ENCODE measurements around the gene TBCD.

TBCD gene

GRCh38 chr17:82748756-82749155 is 3.1 kb upstream of the TBCD start:
- Histone ChIP-seq H3K9me2 (replicated peaks; ENCODE audit: insufficient read depth, low read length) (no peaks in the 10 kb centered on the region), H3K27ac (ENCODE audit: low read depth, low read length) (no peak overlapping the region), H3F3A (ENCODE audit: insufficient read depth) (0 out of 2 replicates have a peak, but pooled peaks cover 4% of the 10 kb centered on the region), H3K4me3 (ENCODE audit: insufficient read depth, low read length, poor library complexity, severe bottlenecking) (no peak overlapping the region), H4K20me1 (ENCODE audit: low read depth, low read length) (no peaks in the 10 kb centered on the region), H3K36me3 (ENCODE audit: low read length) (no peaks in the 10 kb centered on the region), H3K4me2 (ENCODE audit: low read depth, low read length, poor library complexity, severe bottlenecking) (no peak overlapping the region), H3K9me3 (ENCODE audit: insufficient read depth, low read length) (no peaks in the 10 kb centered on the region), H3K79me2 (ENCODE audit: insufficient read depth, low read length) (peaks cover 14% of the 10 kb centered on the region), H2AFZ (ENCODE audit: low read depth, low read length, severe bottlenecking) (no peak overlapping the region), H3K9ac (ENCODE audit: low read length) (no peak overlapping the region), H3K27me3 (ENCODE audit: low read length) (no peaks in the 10 kb centered on the region)
- TF ChIP-seq, protein P1, sequence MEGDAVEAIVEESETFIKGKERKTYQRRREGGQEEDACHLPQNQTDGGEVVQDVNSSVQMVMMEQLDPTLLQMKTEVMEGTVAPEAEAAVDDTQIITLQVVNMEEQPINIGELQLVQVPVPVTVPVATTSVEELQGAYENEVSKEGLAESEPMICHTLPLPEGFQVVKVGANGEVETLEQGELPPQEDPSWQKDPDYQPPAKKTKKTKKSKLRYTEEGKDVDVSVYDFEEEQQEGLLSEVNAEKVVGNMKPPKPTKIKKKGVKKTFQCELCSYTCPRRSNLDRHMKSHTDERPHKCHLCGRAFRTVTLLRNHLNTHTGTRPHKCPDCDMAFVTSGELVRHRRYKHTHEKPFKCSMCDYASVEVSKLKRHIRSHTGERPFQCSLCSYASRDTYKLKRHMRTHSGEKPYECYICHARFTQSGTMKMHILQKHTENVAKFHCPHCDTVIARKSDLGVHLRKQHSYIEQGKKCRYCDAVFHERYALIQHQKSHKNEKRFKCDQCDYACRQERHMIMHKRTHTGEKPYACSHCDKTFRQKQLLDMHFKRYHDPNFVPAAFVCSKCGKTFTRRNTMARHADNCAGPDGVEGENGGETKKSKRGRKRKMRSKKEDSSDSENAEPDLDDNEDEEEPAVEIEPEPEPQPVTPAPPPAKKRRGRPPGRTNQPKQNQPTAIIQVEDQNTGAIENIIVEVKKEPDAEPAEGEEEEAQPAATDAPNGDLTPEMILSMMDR (IDR thresholded peaks at IDR 0.05; ENCODE audit: insufficient read depth, low read length, poor library complexity, severe bottlenecking), result no peak
- no peak for TF ChIP-seq EZH2phosphoT487 (conservative IDR thresholded peaks at IDR 0.05; ENCODE audit: low read length)

DNA sequence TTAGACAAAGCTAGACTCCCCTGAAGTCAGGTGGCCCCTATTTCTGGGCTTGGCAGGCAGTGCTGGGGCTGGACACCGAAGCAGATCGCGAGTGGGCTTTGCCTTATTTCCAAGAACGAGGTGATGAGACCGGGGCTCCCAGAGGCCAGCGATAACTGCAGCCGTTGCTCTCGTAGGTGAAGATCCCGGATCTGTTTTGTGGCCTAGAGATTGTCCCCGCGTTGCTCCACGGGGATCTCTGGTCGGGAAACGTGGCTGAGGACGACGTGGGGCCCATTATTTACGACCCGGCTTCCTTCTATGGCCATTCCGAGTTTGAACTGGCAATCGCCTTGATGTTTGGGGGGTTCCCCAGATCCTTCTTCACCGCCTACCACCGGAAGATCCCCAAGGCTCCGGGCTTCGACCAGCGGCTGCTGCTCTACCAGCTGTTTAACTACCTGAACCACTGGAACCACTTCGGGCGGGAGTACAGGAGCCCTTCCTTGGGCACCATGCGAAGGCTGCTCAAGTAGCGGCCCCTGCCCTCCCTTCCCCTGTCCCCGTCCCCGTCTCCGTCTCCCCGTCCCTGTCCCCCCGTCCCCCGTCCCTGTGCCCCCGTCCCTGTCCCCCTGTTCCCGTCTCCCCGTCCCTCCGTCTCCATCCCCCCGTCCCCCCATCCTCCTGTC is 1.5 kb upstream of the TBCD start:
- Histone ChIP-seq H3K36me3 (ENCODE audit: low read length) (no peaks in the 10 kb centered on the region), H4K20me1 (ENCODE audit: low read depth, low read length) (no peaks in the 10 kb centered on the region), H3K9me3 (ENCODE audit: insufficient read depth, low read length) (no peaks in the 10 kb centered on the region), H2AFZ (ENCODE audit: low read depth, low read length, severe bottlenecking) (no peak overlapping the region), H3K9ac (ENCODE audit: low read length) (no peak overlapping the region), H3K27ac (ENCODE audit: low read depth, low read length) (no peak overlapping the region), H3K27me3 (ENCODE audit: low read length) (no peaks in the 10 kb centered on the region), H3K9me2 (replicated peaks; ENCODE audit: insufficient read depth, low read length) (no peaks in the 10 kb centered on the region), H3K79me2 (ENCODE audit: insufficient read depth, low read length) (peaks cover 30% of the 10 kb centered on the region), H3F3A (ENCODE audit: insufficient read depth) (0 out of 2 replicates have a peak, but pooled peaks cover 4% of the 10 kb centered on the region), H3K4me2 (ENCODE audit: low read depth, low read length, poor library complexity, severe bottlenecking) (no peak overlapping the region), H3K4me3 (ENCODE audit: insufficient read depth, low read length, poor library complexity, severe bottlenecking) (no peak overlapping the region)
- TF ChIP-seq, protein P1 (IDR thresholded peaks at IDR 0.05; ENCODE audit: insufficient read depth, low read length, poor library complexity, severe bottlenecking), result no peak
- TF ChIP-seq EZH2phosphoT487 (conservative IDR thresholded peaks at IDR 0.05; ENCODE audit: low read length), result no peak

GRCh38 chr17:82751171-82751570 is 694 bp upstream of the TBCD start:
- Histone ChIP-seq H3K9me2 (replicated peaks; ENCODE audit: insufficient read depth, low read length) (no peaks in the 10 kb centered on the region), H3K27me3 (ENCODE audit: low read length) (no peaks in the 10 kb centered on the region), H3K4me3 (ENCODE audit: insufficient read depth, low read length, poor library complexity, severe bottlenecking) (no peak overlapping the region), H3K27ac (ENCODE audit: low read depth, low read length) (no peak overlapping the region), H3K9me3 (ENCODE audit: insufficient read depth, low read length) (no peaks in the 10 kb centered on the region), H3K9ac (ENCODE audit: low read length) (no peak overlapping the region), H2AFZ (ENCODE audit: low read depth, low read length, severe bottlenecking) (no peak overlapping the region), H3K36me3 (ENCODE audit: low read length) (no peaks in the 10 kb centered on the region), H3K4me2 (ENCODE audit: low read depth, low read length, poor library complexity, severe bottlenecking) (no peak overlapping the region), H3F3A (ENCODE audit: insufficient read depth) (0 out of 2 replicates have a peak, but pooled peaks cover 4% of the 10 kb centered on the region), H4K20me1 (ENCODE audit: low read depth, low read length) (no peaks in the 10 kb centered on the region), H3K79me2 (ENCODE audit: insufficient read depth, low read length) (peaks cover 38% of the 10 kb centered on the region)
- TF ChIP-seq, protein P1 (IDR thresholded peaks at IDR 0.05; ENCODE audit: insufficient read depth, low read length, poor library complexity, severe bottlenecking), result no peak
- no peak for TF ChIP-seq EZH2phosphoT487 (conservative IDR thresholded peaks at IDR 0.05; ENCODE audit: low read length)
